ENCODE measurements around the gene BNC2. TPM values are rescaled to one million over a fixed set of nuclear protein-coding genes. Genes with fewer than 3 reads are reported as not detected.

Gene BNC2
- total RNA-seq, 1 experiment from 2014 or later, result 0.20 TPM

GRCh38 chr9:16461137-16461840, 409.2 kb downstream of the BNC2 start:
- DNase-seq, result no peak
- POLR2A ChIA-PET, result no interaction called here
- Mint-ChIP-seq H3K27me3 (ENCODE audit: insufficient read depth, unreplicated experiment) (no peaks in the 10 kb centered on the region), H3K9me3 (ENCODE audit: unreplicated experiment) (no peaks in the 10 kb centered on the region), H3K4me3 (ENCODE audit: unreplicated experiment) (no peak overlapping the region), H3K27ac (ENCODE audit: unreplicated experiment) (no peak overlapping the region), H3K4me1 (ENCODE audit: low read depth, unreplicated experiment) (no peaks in the 10 kb centered on the region), H3K36me3 (ENCODE audit: insufficient read depth, unreplicated experiment) (peaks cover 6% of the 10 kb centered on the region)
- H3K27me3 ChIP-seq (replicated peaks; ENCODE audit: control insufficient read depth, insufficient read depth, low read length), result no peaks in the 10 kb centered on the region
- H3K9me3 ChIP-seq, result no peaks in the 10 kb centered on the region
- intact Hi-C loops (cut with micrococcal nuclease; ENCODE audit: unreplicated experiment), result no loop called here
- BruUV-seq (replicated peaks), result no TSS peak
- no peak for TF ChIP-seq CTCF (IDR thresholded peaks at IDR 0.05; ENCODE audit: insufficient read depth in 1 of 2, low read depth in 1 of 2, low read length in 1 of 2, severe bottlenecking in 1 of 2, unreplicated experiment in 1 of 2)
- no peaks in the 10 kb centered on the region for H3K4me1 ChIP-seq
- CTCF ChIA-PET, result no interaction called here
- H3K4me3 ChIP-seq (ENCODE audit: low read depth, low read length), result no peak overlapping the region
- no peaks in the 10 kb centered on the region for H3K36me3 ChIP-seq (ENCODE audit: control insufficient read depth, insufficient read depth, low read length)

GRCh38 chr9:16460696-16461095, 409.8 kb downstream of the BNC2 start:
- no peak overlapping the region for H3K4me3 ChIP-seq (ENCODE audit: low read depth, low read length)
- no peaks in the 10 kb centered on the region for H3K9me3 Mint-ChIP-seq (ENCODE audit: unreplicated experiment)
- CTCF ChIA-PET, result no interaction called here
- no peaks in the 10 kb centered on the region for H3K4me1 Mint-ChIP-seq (ENCODE audit: low read depth, unreplicated experiment)
- H3K4me3 Mint-ChIP-seq (ENCODE audit: unreplicated experiment), result no peak overlapping the region
- H3K27me3 ChIP-seq (replicated peaks; ENCODE audit: control insufficient read depth, insufficient read depth, low read length), result no peaks in the 10 kb centered on the region
- H3K27me3 Mint-ChIP-seq (ENCODE audit: insufficient read depth, unreplicated experiment), result no peaks in the 10 kb centered on the region
- no TSS peak for BruUV-seq (replicated peaks)
- H3K27ac Mint-ChIP-seq (ENCODE audit: unreplicated experiment), result no peak overlapping the region
- H3K4me1 ChIP-seq, result no peaks in the 10 kb centered on the region
- intact Hi-C loops (cut with micrococcal nuclease; ENCODE audit: unreplicated experiment), result no loop called here
- no peak for TF ChIP-seq CTCF (IDR thresholded peaks at IDR 0.05; ENCODE audit: insufficient read depth in 1 of 2, low read depth in 1 of 2, low read length in 1 of 2, severe bottlenecking in 1 of 2, unreplicated experiment in 1 of 2)
- POLR2A ChIA-PET, result no interaction called here
- H3K36me3 ChIP-seq (ENCODE audit: control insufficient read depth, insufficient read depth, low read length), result no peaks in the 10 kb centered on the region
- no peak for DNase-seq
- H3K36me3 Mint-ChIP-seq (ENCODE audit: insufficient read depth, unreplicated experiment), result peaks cover 6% of the 10 kb centered on the region
- no peaks in the 10 kb centered on the region for H3K9me3 ChIP-seq

GRCh38 chr9:16459421-16460148, 410.9 kb downstream of the BNC2 start:
- Mint-ChIP-seq H3K4me3 (ENCODE audit: unreplicated experiment) (no peak overlapping the region), H3K4me1 (ENCODE audit: low read depth, unreplicated experiment) (no peaks in the 10 kb centered on the region), H3K27me3 (ENCODE audit: insufficient read depth, unreplicated experiment) (no peaks in the 10 kb centered on the region), H3K36me3 (ENCODE audit: insufficient read depth, unreplicated experiment) (peaks cover 6% of the 10 kb centered on the region), H3K9me3 (ENCODE audit: unreplicated experiment) (no peaks in the 10 kb centered on the region), H3K27ac (ENCODE audit: unreplicated experiment) (no peak overlapping the region)
- Histone ChIP-seq H3K4me3 (ENCODE audit: low read depth, low read length) (no peak overlapping the region), H3K4me1 (no peaks in the 10 kb centered on the region), H3K27me3 (replicated peaks; ENCODE audit: control insufficient read depth, insufficient read depth, low read length) (no peaks in the 10 kb centered on the region), H3K9me3 (no peaks in the 10 kb centered on the region), H3K36me3 (ENCODE audit: control insufficient read depth, insufficient read depth, low read length) (no peaks in the 10 kb centered on the region)
- TF ChIP-seq CTCF (IDR thresholded peaks at IDR 0.05; ENCODE audit: insufficient read depth in 1 of 2, low read depth in 1 of 2, low read length in 1 of 2, severe bottlenecking in 1 of 2, unreplicated experiment in 1 of 2), result no peak
- CTCF ChIA-PET, result no interaction called here
- POLR2A ChIA-PET, result no interaction called here
- intact Hi-C loops (cut with micrococcal nuclease; ENCODE audit: unreplicated experiment), result no loop called here
- no peak for DNase-seq
- BruUV-seq (replicated peaks), result no TSS peak

Data from Caco-2 (cell line).